Amygdala (tissue), 56 donors: ENCODE measurements around the gene PLCB4.

ENCODE experiments used
- DNase-seq, 56 donors: peaks; one replicate each; lab custom pipeline; 2025; lab: John Stamatoyannopoulos, UW

PLCB4 gene

GRCh38 chr20:9415426-9415825 lies 346.5 kb downstream of the PLCB4 start:
- DNase-seq = no peak

DNA sequence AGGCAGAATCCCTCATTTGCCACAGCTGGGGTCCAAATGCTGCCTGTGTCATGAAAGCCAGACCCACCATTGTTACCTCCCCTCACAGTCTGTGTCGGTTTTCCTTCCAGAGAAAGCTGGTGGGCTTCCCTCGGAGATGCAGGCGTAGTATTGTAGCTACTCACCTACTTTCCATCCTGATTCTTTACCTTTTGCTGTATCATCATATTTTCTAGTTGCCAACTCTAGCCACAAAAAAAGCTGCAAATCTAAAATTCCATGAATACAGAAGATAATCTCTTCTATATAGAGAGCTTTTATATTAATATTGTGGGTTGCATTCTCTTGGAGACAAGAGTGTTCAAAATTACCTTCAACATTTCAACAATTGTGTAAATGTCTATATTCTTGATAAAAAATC lies 347.5 kb downstream of the PLCB4 start:
- DNase-seq = no peak

DNA sequence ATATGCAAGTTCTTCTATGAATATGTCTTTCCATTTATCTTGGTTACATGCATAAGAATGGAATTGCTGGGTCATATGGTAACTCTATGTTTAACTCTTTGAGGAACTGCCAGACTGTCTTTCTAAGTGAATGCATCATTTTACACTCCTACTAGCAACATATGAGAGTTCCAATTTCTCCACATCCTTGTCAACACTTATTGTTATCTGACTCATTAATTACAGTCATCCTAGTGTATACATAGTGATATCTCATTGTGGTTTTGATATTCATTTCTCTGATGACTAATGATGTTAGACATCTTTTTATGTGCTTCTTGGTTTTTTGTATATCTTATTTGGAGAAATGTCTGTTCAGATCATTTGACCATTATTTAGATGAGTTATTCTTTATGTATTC lies 348.8 kb downstream of the PLCB4 start:
- no peak for DNase-seq

- no peak for DNase-seq
Measured at GRCh38 chr20:9422321-9423057, 353.6 kb downstream of the PLCB4 start.

GRCh38 chr20:9424551-9424950 lies 355.7 kb downstream of the PLCB4 start:
- no peak for DNase-seq

GRCh38 chr20:9427430-9428291 lies 358.8 kb downstream of the PLCB4 start:
- no peak for DNase-seq

DNA sequence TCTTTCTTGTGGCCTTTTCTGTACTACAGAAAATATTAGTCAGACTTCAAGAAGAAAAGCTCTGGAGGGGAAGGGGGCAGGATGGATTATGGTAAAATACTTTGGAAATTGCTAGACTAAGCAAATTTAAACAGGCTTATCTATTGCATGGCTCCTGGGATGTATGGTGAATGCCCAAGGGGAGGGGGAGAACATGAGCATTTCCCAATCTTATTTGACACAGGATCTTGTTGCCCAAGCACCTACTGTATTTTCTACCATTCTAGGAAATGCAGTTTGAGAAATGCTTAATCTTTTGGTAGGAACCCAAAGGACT lies 359.4 kb downstream of the PLCB4 start:
- no peak for DNase-seq

- no peak for DNase-seq
Measured at GRCh38 chr20:9439806-9440205, 370.9 kb downstream of the PLCB4 start.

GRCh38 chr20:9440892-9441291 lies 372.0 kb downstream of the PLCB4 start:
- no peak for DNase-seq

GRCh38 chr20:9441948-9442347 lies 373.1 kb downstream of the PLCB4 start:
- no peak for DNase-seq

DNA sequence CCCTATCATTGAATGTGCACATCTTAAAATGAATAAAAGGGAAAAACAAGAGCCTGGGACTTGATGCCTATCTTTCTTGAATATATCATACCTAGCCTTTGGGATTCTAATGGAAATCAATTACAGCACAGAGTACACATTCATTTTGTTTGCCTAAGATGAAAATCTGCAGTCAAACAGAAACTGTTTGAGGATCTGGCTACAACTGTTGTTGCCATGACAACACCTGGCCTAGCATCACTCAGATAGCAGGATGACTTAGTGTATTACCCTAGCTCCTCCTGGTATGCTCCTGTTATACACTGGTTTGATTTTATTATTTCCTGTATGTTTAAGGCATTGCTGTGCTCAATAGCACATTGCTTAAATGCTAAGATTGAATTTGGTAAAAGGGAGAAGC lies 374.0 kb downstream of the PLCB4 start:
- peak in 3 of 56 donors; percentile 1 to 7 (median 7) for DNase-seq

- no peak for DNase-seq
Measured at GRCh38 chr20:9444921-9445320, 376.0 kb downstream of the PLCB4 start.

DNA sequence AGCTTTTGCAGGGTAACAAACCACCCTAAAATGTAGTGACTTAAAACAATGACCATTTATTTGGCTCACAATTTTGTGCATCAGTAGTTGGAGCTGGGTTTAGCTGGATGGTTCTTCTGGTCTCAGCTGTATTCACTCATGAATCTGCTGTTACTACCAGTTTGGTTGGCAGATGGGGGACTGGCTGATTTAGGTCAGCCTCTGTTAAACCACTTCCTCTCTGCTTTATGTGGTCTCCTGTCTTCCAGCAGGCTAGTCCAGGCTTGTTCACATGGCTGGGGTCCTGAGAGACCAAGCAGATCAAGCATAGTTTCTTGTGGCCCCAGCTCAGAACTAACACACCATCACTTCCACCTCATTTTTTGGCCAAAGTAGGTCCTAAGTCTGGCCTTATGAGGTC lies 378.3 kb downstream of the PLCB4 start:
- no peak for DNase-seq

- no peak for DNase-seq
Measured at GRCh38 chr20:9453201-9453600, 384.3 kb downstream of the PLCB4 start.

GRCh38 chr20:9454791-9455190 lies 385.9 kb downstream of the PLCB4 start:
- DNase-seq = no peak

GRCh38 chr20:9457136-9457535 lies 388.2 kb downstream of the PLCB4 start:
- no peak for DNase-seq

- DNase-seq = no peak
Measured at GRCh38 chr20:9458138-9458796, 389.4 kb downstream of the PLCB4 start.

GRCh38 chr20:9460518-9460917 lies 391.6 kb downstream of the PLCB4 start:
- DNase-seq = no peak

- peak in 6 of 56 donors; percentile 2 to 23 (median 14) for DNase-seq
Measured at GRCh38 chr20:9467995-9468394, 399.1 kb downstream of the PLCB4 start.

- no peak for DNase-seq
Measured at GRCh38 chr20:9474835-9475415, 406.0 kb downstream of the PLCB4 start.

DNA sequence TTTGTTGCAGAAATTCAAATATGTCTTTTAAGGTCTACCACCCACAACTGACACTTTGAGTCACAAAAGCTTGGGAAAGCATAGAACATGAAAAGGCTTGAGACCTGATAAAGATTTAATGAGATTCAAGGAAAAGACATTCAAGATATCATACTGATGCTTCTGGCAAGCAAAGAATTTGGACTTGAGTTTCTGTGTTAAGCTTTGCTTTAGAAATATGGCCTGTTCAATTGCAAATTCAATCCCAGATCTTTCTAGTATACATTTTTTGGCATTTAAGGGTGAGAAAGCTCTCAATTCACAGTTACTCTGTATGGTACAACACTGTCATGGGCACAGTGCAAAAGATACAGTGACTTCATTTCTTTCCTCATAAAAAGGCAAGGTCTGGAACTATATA lies 406.6 kb downstream of the PLCB4 start:
- no peak for DNase-seq
